Dedifferentiated amniotic fluid mesenchymal stem cell (primary cell): ENCODE data around the gene SDK1.

Source experiments
- DNase-seq: peaks from one replicate; pipeline ENCODE4 v3.0.0-alpha.2; 2016; ENCODE audit errors: extremely low spot score

SDK1 gene

DNA sequence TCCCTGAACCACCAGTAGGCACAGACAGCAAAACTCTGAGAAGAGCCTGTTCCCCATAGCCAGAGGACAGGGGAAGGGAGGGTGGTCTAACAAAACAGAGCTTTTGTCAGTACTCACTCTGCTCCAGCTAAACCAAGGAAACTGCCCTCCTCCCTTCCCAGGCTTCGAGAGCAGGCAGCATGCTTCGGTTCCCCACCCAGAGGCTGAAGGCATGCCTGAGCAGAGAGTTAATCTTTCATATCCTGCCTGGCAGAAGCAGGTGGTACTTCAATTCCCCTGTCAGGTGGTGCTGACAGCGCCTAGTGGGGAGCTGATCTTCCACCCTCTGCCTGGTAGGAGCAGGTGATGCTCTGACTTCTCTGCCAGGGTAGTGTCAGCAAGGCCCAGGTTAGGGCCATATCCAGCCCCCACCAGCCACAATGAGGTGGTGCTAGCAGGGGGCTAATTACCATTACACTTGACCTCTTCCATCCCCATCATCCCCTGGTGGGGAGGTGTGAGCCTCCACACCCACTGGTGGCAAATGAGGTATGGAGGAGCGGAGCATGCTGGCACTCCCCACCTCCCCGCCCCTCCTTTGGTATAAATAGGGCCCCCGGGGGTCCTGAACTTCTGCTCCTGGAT lies 35.1 kb downstream of the SDK1 start:
- DNase-seq: no peak

DNA sequence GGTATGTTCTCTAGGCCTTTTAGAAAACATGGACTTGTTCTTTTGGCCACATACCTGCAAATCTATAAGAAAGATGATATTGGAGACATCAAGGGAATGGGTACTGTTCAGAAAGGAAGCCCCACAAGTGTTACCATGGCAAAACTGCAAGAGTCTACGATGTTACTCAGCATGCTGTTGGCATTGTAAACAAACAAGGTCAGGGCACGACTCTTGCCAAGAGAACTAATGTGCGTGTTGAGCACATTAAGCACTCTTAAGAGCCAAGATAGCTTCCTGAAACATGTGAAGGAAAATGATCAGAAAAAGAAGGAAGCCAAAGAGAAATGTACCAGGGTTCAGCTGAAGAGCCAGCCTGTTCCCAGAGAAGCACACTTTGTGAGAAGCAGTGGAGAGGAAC lies 37.1 kb downstream of the SDK1 start:
- no peak for DNase-seq

GRCh38 chr7:3345699-3346481 lies 44.8 kb downstream of the SDK1 start:
- DNase-seq: no peak

- DNase-seq: no peak
These were observed 48.1 kb downstream of the SDK1 start for GRCh38 chr7:3349126-3349525.

DNA sequence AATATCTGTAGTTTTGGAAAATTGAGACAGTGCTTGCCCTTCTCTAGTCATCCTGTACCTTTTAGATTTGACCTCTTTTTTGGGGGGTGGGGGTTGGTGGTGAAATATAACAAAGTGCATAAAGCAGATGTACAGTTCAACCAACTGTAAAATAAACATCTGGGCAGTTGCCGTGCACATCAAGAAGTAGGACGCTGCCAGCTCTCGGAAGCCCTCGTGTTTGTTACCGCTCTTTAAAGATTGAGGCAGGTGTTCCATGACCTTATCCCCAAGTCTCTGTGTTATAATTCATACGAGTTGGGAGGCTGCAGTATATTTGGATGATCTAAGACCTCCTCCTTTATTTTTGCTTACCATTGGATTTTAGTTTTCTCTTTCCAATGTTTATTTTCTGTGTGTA lies 55.1 kb downstream of the SDK1 start:
- DNase-seq: no peak

- DNase-seq: no peak
These were observed 57.9 kb downstream of the SDK1 start for GRCh38 chr7:3358991-3359390.

DNA sequence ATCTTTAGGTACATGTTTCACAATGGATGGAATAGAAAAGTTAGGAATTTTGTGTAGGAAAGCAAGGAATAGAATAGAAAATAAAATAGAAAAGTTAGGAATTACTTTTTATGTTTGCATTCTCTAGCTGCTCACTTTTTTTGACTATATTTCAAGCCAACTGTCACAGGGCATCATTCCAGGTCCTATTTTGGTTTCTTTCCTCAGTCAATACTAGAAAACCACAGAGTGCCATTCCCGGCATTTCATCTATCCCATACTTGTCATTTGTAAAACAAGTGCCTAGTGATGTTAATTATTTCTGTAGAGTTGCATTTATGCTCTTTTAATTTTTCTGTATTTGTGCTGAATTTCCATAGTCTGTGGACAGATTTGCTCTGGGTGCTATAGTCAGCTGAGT lies 66.2 kb downstream of the SDK1 start:
- DNase-seq: no peak

DNA sequence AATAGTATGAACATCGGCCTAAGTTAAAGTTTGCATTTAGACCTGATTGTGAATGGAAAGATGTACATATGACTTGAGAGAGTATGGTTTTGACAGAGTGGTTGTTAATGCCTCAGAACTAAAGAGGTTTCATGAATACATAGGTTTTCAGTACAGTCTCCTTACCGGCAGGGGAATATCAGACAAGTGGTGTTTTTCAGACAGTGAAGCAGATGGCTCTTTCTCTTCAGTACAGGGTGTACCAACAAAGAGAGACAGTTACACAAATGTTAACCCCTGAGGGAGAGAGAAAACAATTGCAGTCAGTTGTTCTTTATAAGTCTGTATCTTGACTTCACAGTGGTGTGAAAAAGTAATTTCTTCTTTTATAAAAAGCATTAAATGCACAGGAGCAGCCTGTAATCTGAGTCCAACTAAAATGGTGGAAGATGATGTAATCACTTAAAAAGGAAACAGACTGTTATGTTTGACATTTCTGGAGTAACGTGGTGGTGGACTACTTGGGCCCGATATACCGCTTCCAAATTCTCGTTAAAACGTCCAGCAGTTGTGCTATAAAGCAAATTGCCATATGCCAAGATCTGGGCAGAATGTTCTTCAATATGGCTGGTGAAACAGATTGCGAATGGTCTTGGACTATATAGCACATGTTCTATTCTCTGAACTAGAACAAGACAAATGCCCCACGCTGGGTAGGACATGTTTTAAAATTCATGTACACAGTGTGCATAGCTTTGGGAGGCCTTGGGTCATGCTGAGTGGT lies 69.2 kb downstream of the SDK1 start:
- no peak for DNase-seq

DNA sequence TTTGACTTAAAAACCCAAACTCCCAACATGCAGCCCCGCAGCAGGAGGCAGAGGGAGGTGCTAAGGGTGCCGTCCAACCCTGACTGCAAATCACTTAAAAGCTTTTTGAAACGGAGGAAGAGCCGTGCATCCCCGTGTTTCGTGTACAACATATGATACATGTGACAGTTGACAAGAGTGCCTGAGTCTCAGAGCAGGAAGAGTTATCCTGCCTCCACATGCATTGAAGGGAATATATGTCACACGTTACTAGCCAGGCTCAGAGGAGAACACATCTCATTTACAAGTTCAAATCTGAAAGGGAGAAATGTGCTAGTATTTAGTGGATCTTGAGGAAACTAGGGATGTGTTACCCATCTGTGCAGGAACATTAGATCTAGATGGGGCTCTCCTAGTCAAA lies 69.9 kb downstream of the SDK1 start:
- DNase-seq: no peak

- no peak for DNase-seq
These were observed 70.5 kb downstream of the SDK1 start for GRCh38 chr7:3371601-3372000.

DNA sequence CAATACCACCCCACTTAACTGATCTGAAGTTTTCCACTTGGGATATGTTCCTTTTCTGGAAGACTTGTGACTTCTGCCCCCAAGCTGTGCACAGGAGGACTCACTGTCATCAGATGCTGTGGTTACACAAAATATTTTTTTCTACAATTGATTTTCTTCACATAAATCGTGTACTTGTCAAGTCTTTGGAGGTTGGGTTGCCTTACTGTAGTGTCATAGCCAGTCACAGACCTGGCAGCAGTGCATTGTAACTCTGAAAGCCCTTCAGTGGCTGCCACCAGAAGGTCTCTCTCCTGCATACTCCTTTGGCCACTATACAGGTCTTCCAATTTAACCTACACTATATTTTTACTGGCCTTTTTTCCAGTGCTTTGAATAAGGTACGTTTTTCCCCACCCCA lies 73.2 kb downstream of the SDK1 start:
- DNase-seq: no peak

- DNase-seq: no peak
These were observed 77.5 kb downstream of the SDK1 start for GRCh38 chr7:3378390-3379150.

- no peak for DNase-seq
These were observed 79.0 kb downstream of the SDK1 start for GRCh38 chr7:3380034-3380433.

GRCh38 chr7:3380886-3381685 lies 80.0 kb downstream of the SDK1 start:
- DNase-seq: no peak

- DNase-seq: no peak
These were observed 85.6 kb downstream of the SDK1 start for GRCh38 chr7:3386423-3387190.

GRCh38 chr7:3393862-3394261 lies 92.8 kb downstream of the SDK1 start:
- DNase-seq: no peak

- no peak for DNase-seq
These were observed 96.3 kb downstream of the SDK1 start for GRCh38 chr7:3397324-3397723.

GRCh38 chr7:3399858-3400257 lies 98.8 kb downstream of the SDK1 start:
- no peak for DNase-seq

- DNase-seq: peak; percentile 60
These were observed 103.4 kb downstream of the SDK1 start for GRCh38 chr7:3404501-3404900.

- DNase-seq: no peak
These were observed 108.0 kb downstream of the SDK1 start for GRCh38 chr7:3408814-3409595.
